ENCODE results near the gene PECR. TPM values are rescaled to one million over a fixed set of nuclear protein-coding genes. Genes with fewer than 3 reads are reported as not detected.

PECR gene
- total and polyA plus RNA-seq, 2 of the 13 experiments (the other 11 are each of a cell fraction or from before 2014, with no cell fraction given): 151 to 153 TPM

- TF ChIP-seq ELK4 (CRISPR knock-in tag; IDR thresholded peaks at IDR 0.05; ENCODE audit: borderline replicate concordance): no peak
- TF ChIP-seq HIC2 (CRISPR knock-in tag; IDR thresholded peaks at IDR 0.05; ENCODE audit: low read depth): no peak
- 0 out of 2 replicates have a peak, but pooled peaks have one; percentile 23 for TF ChIP-seq FIP1L1 (IDR thresholded peaks at IDR 0.05; ENCODE audit: borderline replicate concordance, insufficient read depth, low read depth, low read length)
- TF ChIP-seq ATF7-NPFF (CRISPR knock-in tag; IDR thresholded peaks at IDR 0.05; ENCODE audit: low read depth): no peak
- no peak for TF ChIP-seq HES4 (CRISPR knock-in tag; IDR thresholded peaks at IDR 0.05; ENCODE audit: borderline replicate concordance)
- TF ChIP-seq ZNF335 (CRISPR knock-in tag; IDR thresholded peaks at IDR 0.05): no peak
- no peak for TF ChIP-seq PRPF4 (IDR thresholded peaks at IDR 0.05; ENCODE audit: low read depth, low read length, poor library complexity, severe bottlenecking)
- TF ChIP-seq ZNF34 (CRISPR knock-in tag; IDR thresholded peaks at IDR 0.05; ENCODE audit: borderline replicate concordance): peak; percentile 75; the same call in 1 of the 2 replicates
- peak; percentile 83 for TF ChIP-seq POLR2G (IDR thresholded peaks at IDR 0.05; ENCODE audit: low read depth, low read length)
- no peak; the same call in 1 of the 2 replicates for TF ChIP-seq BRD4 (CRISPR knock-in tag; IDR thresholded peaks at IDR 0.05)
- TF ChIP-seq CBX5 (CRISPR knock-in tag; IDR thresholded peaks at IDR 0.05; ENCODE audit: borderline replicate concordance): no peak
- no peak for TF ChIP-seq ZNF639 (CRISPR knock-in tag; conservative IDR thresholded peaks at IDR 0.05)
- peak; percentile 47; the same call in 1 of the 2 replicates for TF ChIP-seq SP4 (CRISPR knock-in tag; IDR thresholded peaks at IDR 0.05)
- TF ChIP-seq, protein P1, sequence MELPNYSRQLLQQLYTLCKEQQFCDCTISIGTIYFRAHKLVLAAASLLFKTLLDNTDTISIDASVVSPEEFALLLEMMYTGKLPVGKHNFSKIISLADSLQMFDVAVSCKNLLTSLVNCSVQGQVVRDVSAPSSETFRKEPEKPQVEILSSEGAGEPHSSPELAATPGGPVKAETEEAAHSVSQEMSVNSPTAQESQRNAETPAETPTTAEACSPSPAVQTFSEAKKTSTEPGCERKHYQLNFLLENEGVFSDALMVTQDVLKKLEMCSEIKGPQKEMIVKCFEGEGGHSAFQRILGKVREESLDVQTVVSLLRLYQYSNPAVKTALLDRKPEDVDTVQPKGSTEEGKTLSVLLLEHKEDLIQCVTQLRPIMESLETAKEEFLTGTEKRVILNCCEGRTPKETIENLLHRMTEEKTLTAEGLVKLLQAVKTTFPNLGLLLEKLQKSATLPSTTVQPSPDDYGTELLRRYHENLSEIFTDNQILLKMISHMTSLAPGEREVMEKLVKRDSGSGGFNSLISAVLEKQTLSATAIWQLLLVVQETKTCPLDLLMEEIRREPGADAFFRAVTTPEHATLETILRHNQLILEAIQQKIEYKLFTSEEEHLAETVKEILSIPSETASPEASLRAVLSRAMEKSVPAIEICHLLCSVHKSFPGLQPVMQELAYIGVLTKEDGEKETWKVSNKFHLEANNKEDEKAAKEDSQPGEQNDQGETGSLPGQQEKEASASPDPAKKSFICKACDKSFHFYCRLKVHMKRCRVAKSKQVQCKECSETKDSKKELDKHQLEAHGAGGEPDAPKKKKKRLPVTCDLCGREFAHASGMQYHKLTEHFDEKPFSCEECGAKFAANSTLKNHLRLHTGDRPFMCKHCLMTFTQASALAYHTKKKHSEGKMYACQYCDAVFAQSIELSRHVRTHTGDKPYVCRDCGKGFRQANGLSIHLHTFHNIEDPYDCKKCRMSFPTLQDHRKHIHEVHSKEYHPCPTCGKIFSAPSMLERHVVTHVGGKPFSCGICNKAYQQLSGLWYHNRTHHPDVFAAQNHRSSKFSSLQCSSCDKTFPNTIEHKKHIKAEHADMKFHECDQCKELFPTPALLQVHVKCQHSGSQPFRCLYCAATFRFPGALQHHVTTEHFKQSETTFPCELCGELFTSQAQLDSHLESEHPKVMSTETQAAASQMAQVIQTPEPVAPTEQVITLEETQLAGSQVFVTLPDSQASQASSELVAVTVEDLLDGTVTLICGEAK (IDR thresholded peaks at IDR 0.05): no peak
- TF ChIP-seq, protein P1 (CRISPR knock-in tag; IDR thresholded peaks at IDR 0.05): no peak
Measured at GRCh38 chr2:216114714-216115531, 33.3 kb upstream of the PECR start (continued).
